Testis (tissue), 3 donors: ENCODE measurements around the gene LIMS2. TPM values are rescaled to one million over a fixed set of nuclear protein-coding genes. Genes with fewer than 3 reads are reported as not detected.

Source experiments
- DNase-seq: peaks from one replicate; pipeline ENCODE4 v3.0.0-alpha.2; 2019
- H3K27ac ChIP-seq, 2 donors: fragments of 200-600 bp; sonication (generic); one replicate each; pipeline ENCODE4 v1.5.1; 2019
- H3K27me3 ChIP-seq: fragments of 200-600 bp; sonication (generic); one replicate; pipeline ENCODE4 v1.5.1; 2019
- H3K36me3 ChIP-seq: fragments of 200-600 bp; sonication (generic); one replicate; pipeline ENCODE4 v1.5.1; 2017; ENCODE audit warnings: low read depth; ENCODE audit errors: missing control alignments
- H3K4me1 ChIP-seq: fragments of 200-600 bp; sonication (generic); one replicate; pipeline ENCODE4 v1.5.1; 2019
- H3K4me3 ChIP-seq, 2 donors: fragments of 200-600 bp; sonication (generic); one replicate each; pipeline ENCODE4 v1.5.1; 2017 to 2019
- H3K9me3 ChIP-seq: fragments of 200-600 bp; sonication (generic); one replicate; pipeline ENCODE4 v1.5.1; 2017
- POLR2A ChIP-seq: fragments of 450-650 bp; IDR thresholded peaks from one replicate; pipeline ENCODE4 v1.6.1; 2017; ENCODE audit warnings: antibody characterized with exemption, mild to moderate bottlenecking, moderate library complexity
- WGBS, 2 donors: methylation state at CpG; one replicate each; pipeline ENCODE4 v1.1.5; 2018; 5-methylcytosine and 5-hydroxymethylcytosine counted together
- intact Hi-C: fragments of 100-400 bp; cut with DNase I; formaldehyde crosslinking; loops from one replicate; pipeline ENCODE4 v1.15.1; 2023; ENCODE audit warnings: low total_unique reads
- polyA plus RNA-seq: library from polyadenylated mRNA; stranded (reverse); fragments of 350-450 nt; fragmentation: Illumina TruSeq; extraction: RNeasy Lipid Tissue Mini Kit (QIAGEN cat#74804); gene quantifications from one replicate; pipeline ENCODE4 v1.2.3, GENCODE V29; 2014; ENCODE audit warnings: low read depth, low replicate concordance; ENCODE audit not compliant: insufficient read depth
- total RNA-seq, 2 donors: library from RNA; depleted of rRNA; stranded (reverse); fragments of >200 nt; gene quantifications; one replicate each; pipeline ENCODE4 v1.2.3, GENCODE V29; 2016
- TF ChIP-seq, protein P1 (sequence below), 3 experiments: fragments of 450-650 bp in 2 of 3; fragments of 200-600 bp in 1 of 3; sonication (generic) in 1 of 3; IDR thresholded peaks; one replicate each; pipeline ENCODE4 v1.5.1; 2016 to 2019; ENCODE audit warnings: antibody characterized with exemption in 3 of 3, mild to moderate bottlenecking in 2 of 3, moderate library complexity in 1 of 3

The LIMS2 gene
- total and polyA plus RNA-seq, 3 donors from 2014 or later, result 19.0 to 23.6 (median 19.3) TPM

GRCh38 chr2:127697482-127698180 is 22.3 kb upstream of the LIMS2 start:
- Histone ChIP-seq H3K27ac (no peak overlapping the region), H3K4me3 (no peak overlapping the region), H3K4me1 (peaks cover 14% of the 10 kb centered on the region), H3K36me3 (no peaks in the 10 kb centered on the region), H3K9me3 (no peaks in the 10 kb centered on the region), H3K27me3 (no peaks in the 10 kb centered on the region)
- TF ChIP-seq, protein P1, sequence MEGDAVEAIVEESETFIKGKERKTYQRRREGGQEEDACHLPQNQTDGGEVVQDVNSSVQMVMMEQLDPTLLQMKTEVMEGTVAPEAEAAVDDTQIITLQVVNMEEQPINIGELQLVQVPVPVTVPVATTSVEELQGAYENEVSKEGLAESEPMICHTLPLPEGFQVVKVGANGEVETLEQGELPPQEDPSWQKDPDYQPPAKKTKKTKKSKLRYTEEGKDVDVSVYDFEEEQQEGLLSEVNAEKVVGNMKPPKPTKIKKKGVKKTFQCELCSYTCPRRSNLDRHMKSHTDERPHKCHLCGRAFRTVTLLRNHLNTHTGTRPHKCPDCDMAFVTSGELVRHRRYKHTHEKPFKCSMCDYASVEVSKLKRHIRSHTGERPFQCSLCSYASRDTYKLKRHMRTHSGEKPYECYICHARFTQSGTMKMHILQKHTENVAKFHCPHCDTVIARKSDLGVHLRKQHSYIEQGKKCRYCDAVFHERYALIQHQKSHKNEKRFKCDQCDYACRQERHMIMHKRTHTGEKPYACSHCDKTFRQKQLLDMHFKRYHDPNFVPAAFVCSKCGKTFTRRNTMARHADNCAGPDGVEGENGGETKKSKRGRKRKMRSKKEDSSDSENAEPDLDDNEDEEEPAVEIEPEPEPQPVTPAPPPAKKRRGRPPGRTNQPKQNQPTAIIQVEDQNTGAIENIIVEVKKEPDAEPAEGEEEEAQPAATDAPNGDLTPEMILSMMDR (IDR thresholded peaks at IDR 0.05), result no peak
- no peak for TF ChIP-seq POLR2A
- 87 to 95% methylated on average over 19 to 21 of the region's 21 CpGs for WGBS, 2 donors
- no peak for DNase-seq
- intact Hi-C loops, result no loop called here

DNA sequence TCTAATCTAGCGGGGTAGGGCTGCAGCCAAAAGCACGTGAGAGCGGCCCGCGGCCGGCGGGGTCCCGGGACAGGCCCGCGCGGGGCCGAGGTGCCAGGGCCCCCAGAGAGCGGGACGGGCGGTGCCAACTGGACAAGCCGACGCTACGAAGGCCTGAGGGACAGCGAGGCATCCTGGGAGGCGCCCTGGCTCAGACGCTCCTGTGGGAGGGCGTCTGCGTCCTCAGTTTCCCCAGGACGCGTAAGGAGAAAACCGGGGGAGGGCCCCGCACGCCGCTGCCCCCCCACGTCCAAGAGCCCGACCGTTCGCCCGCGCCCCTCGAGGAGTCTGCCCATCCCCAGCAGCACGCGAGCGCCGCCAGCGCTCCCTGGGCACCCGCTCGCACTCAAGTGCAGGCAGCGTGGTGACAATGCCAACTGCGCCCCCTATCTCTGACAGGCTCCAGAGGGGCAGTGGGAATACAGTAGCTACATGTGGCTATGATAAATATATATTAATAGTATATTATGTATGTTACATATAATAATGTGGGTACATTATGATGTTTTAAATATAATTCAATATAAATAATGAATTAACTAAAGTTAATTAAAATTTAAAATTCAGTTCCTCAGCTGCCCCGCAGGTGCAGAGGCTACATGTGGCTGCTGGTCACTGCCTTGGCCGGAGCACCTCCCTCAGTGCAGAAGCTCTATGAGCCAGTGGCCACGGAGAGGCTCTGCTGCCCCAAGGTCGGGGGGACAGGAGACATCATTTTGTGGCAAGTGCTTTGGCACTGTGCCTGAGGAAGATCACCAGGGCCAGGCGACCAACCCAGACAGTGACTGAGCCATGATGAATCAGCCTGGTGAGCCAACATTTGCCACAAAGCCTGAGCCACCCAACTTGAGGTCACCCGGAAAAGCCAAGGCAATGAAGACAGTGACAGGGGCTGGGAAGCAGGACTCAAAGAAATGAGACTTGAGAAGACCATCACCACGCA is 20.5 kb upstream of the LIMS2 start:
- H3K27me3 ChIP-seq, result no peaks in the 10 kb centered on the region
- intact Hi-C loops, result no loop called here
- TF ChIP-seq, protein P1 (IDR thresholded peaks at IDR 0.05), result peak in 2 of 3 experiments; percentile 10 to 21
- TF ChIP-seq POLR2A, result no peak
- no peak overlapping the region for H3K4me3 ChIP-seq
- 52 to 63% methylated on average over 49 to 51 of the region's 52 CpGs for WGBS, 2 donors
- peak; percentile 66 for DNase-seq
- H3K9me3 ChIP-seq, result no peaks in the 10 kb centered on the region
- H3K4me1 ChIP-seq, result peaks cover 11% of the 10 kb centered on the region
- H3K27ac ChIP-seq, result no peak overlapping the region
- H3K36me3 ChIP-seq, result no peaks in the 10 kb centered on the region

DNA sequence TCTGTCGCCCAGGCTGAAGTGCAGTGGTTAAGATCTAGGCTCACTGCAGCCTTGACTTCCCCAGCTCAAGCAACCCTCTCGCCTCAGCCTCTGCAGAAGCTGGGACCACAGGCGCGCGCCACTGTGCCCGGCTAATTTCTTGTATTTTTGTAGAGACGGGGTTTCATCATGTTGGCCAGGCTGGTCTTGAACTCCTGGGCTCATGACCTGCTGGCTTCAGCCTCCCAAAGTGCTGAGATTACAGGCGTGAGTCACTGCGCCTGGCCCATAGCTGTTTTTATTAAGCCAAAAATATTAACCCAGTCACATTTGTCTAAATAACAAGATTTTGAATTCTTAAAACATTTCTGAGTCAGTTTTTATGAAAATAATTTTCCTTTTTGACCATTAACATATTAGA is 19.7 kb upstream of the LIMS2 start:
- intact Hi-C loops, result no loop called here

DNA sequence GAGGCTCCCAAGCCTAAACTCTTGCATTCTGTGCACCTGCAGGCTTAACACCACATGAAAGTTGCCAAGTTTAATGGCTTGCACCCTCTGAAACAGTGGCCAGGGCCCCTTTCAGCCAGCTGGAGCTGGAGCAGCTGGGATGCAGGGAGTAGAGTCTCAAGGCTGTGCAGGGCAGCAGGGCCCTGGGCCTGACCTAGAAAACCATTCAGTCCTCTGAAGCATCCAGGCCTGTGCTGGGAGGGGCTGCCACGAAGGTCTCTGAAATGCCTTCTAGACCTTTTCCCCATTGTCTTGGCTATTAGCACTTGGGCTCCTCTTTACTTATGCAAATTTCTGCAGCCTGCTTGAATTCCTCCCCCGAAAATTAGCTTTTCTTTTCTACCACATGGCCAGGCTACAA is 15.4 kb upstream of the LIMS2 start:
- no peak for DNase-seq
- TF ChIP-seq, protein P1 (IDR thresholded peaks at IDR 0.05), result no peak
- no peak for TF ChIP-seq POLR2A
- H3K4me3 ChIP-seq, result no peak overlapping the region
- no peak overlapping the region for H3K27ac ChIP-seq
- no peaks in the 10 kb centered on the region for H3K9me3 ChIP-seq
- intact Hi-C loops, result no loop called here
- H3K36me3 ChIP-seq, result no peaks in the 10 kb centered on the region
- WGBS, 2 donors, result 92 to 97% methylated on average over 1 to 2 of the region's 2 CpGs
- peaks cover 4% of the 10 kb centered on the region for H3K4me1 ChIP-seq
- H3K27me3 ChIP-seq, result no peaks in the 10 kb centered on the region

More for the DNA sequence above, 19.7 kb upstream of the LIMS2 start:
- Histone ChIP-seq H3K9me3 (no peaks in the 10 kb centered on the region), H3K4me3 (no peak overlapping the region), H3K27ac (no peak overlapping the region), H3K4me1 (peaks cover 4% of the 10 kb centered on the region), H3K36me3 (no peaks in the 10 kb centered on the region), H3K27me3 (no peaks in the 10 kb centered on the region)
- TF ChIP-seq POLR2A, result no peak
- TF ChIP-seq, protein P1 (IDR thresholded peaks at IDR 0.05), result no peak
- WGBS, 2 donors, result 69 to 70% methylated on average over 9 of the region's 9 CpGs
- no peak for DNase-seq
